GM12875 (cell line): ENCODE results near the gene UCK2.

Experiments
- H3K4me3 ChIP-seq: one replicate; pipeline ENCODE4 v1.5.1; 2011; ENCODE audit warnings: low read depth, low read length, control low read depth
- CTCF ChIP-seq: IDR thresholded peaks from 2 replicates; pipeline ENCODE4 v1.5.1; 2011; ENCODE audit warnings: low read depth, mild to moderate bottlenecking, control low read depth, inconsistent platforms, low read length, moderate library complexity, borderline replicate concordance; ENCODE audit not compliant: insufficient read depth

Gene UCK2

GRCh38 chr1:165849353-165850133 lies 22.1 kb downstream of the UCK2 start:
- H3K4me3 ChIP-seq, result no peak overlapping the region
- no peak for TF ChIP-seq CTCF

- no peak overlapping the region for H3K4me3 ChIP-seq
- no peak for TF ChIP-seq CTCF
These were observed 23.7 kb downstream of the UCK2 start for GRCh38 chr1:165851034-165851658.

GRCh38 chr1:165852871-165853270 lies 25.5 kb downstream of the UCK2 start:
- H3K4me3 ChIP-seq, result no peak overlapping the region
- no peak for TF ChIP-seq CTCF

GRCh38 chr1:165853528-165854075 lies 26.2 kb downstream of the UCK2 start:
- H3K4me3 ChIP-seq, result no peak overlapping the region
- no peak for TF ChIP-seq CTCF

GRCh38 chr1:165854101-165854845 lies 26.9 kb downstream of the UCK2 start:
- no peak for TF ChIP-seq CTCF
- H3K4me3 ChIP-seq, result no peak overlapping the region

GRCh38 chr1:165855010-165855838 lies 27.8 kb downstream of the UCK2 start:
- no peak for TF ChIP-seq CTCF
- no peak overlapping the region for H3K4me3 ChIP-seq
